ENCODE data around the gene CNP. TPM values are rescaled to one million over a fixed set of nuclear protein-coding genes. Genes with fewer than 3 reads are reported as not detected.
A peak's percentile ranks its signal among the peaks of the same experiment; 100 is the strongest.
"Not testable (repeated sequence)": the region's sequence is repeated elsewhere in the genome, so short reads cannot be mapped to it uniquely, and the experiment has no call there.

Gene CNP
- total RNA-seq, 1 experiment from 2014 or later = 79.9 TPM

- no peak for ATAC-seq
- Histone ChIP-seq H3K4me3 (ENCODE audit: low read depth in 2 of 2, low read length in 2 of 2) (no peak overlapping the region), H3K36me3 (ENCODE audit: control insufficient read depth, insufficient read depth, low read length) (peaks cover 8% of the 10 kb centered on the region; the same call in 1 of the 2 replicates), H3K4me1 (ENCODE audit: control insufficient read depth, insufficient read depth, low read length) (peaks cover 7% of the 10 kb centered on the region; the same call in 1 of the 2 replicates), H3K27ac (ENCODE audit: low read length) (no peak overlapping the region), H3K9me3 (ENCODE audit: control insufficient read depth, insufficient read depth, low read depth, low read length) (no peaks in the 10 kb centered on the region), H3K27me3 (ENCODE audit: control insufficient read depth, insufficient read depth, low read length) (no peaks in the 10 kb centered on the region)
- intact Hi-C loops (cut with micrococcal nuclease; ENCODE audit: unreplicated experiment) (no loop called here), in situ Hi-C loops (cut with HindIII; ENCODE audit: low pct_unique_long_range_greater_than_20kb, low sequenced_read_pairs) (no loop called here)
- DNase-seq (ENCODE audit: low read depth, low spot score) = no peak
- POLR2A ChIA-PET = interaction anchor here (0.5 kb wide), 1 partner anchor 16 kb away, joined by 8 read pairs; no protein-coding TSS in a partner anchor
- no TSS peak for BruUV-seq (replicated peaks)
- CTCF ChIA-PET = no interaction called here
- TF ChIP-seq, protein P1, sequence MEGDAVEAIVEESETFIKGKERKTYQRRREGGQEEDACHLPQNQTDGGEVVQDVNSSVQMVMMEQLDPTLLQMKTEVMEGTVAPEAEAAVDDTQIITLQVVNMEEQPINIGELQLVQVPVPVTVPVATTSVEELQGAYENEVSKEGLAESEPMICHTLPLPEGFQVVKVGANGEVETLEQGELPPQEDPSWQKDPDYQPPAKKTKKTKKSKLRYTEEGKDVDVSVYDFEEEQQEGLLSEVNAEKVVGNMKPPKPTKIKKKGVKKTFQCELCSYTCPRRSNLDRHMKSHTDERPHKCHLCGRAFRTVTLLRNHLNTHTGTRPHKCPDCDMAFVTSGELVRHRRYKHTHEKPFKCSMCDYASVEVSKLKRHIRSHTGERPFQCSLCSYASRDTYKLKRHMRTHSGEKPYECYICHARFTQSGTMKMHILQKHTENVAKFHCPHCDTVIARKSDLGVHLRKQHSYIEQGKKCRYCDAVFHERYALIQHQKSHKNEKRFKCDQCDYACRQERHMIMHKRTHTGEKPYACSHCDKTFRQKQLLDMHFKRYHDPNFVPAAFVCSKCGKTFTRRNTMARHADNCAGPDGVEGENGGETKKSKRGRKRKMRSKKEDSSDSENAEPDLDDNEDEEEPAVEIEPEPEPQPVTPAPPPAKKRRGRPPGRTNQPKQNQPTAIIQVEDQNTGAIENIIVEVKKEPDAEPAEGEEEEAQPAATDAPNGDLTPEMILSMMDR (IDR thresholded peaks at IDR 0.05) = no peak
- TF ChIP-seq SIN3A (IDR thresholded peaks at IDR 0.05; ENCODE audit: borderline replicate concordance, insufficient read depth, low read depth, low read length) (no peak), TCF7L2 (IDR thresholded peaks at IDR 0.05; ENCODE audit: low read depth, low read length) (no peak), POLR2AphosphoS5 (IDR thresholded peaks at IDR 0.05; ENCODE audit: low read depth, low read length) (no peak), REST (IDR thresholded peaks at IDR 0.05; ENCODE audit: insufficient read depth in 1 of 2, low read depth in 2 of 2, low read length in 1 of 2) (no peak)
These were observed 52.4 kb downstream of the CNP start for GRCh38 chr17:42018988-42019387.

DNA sequence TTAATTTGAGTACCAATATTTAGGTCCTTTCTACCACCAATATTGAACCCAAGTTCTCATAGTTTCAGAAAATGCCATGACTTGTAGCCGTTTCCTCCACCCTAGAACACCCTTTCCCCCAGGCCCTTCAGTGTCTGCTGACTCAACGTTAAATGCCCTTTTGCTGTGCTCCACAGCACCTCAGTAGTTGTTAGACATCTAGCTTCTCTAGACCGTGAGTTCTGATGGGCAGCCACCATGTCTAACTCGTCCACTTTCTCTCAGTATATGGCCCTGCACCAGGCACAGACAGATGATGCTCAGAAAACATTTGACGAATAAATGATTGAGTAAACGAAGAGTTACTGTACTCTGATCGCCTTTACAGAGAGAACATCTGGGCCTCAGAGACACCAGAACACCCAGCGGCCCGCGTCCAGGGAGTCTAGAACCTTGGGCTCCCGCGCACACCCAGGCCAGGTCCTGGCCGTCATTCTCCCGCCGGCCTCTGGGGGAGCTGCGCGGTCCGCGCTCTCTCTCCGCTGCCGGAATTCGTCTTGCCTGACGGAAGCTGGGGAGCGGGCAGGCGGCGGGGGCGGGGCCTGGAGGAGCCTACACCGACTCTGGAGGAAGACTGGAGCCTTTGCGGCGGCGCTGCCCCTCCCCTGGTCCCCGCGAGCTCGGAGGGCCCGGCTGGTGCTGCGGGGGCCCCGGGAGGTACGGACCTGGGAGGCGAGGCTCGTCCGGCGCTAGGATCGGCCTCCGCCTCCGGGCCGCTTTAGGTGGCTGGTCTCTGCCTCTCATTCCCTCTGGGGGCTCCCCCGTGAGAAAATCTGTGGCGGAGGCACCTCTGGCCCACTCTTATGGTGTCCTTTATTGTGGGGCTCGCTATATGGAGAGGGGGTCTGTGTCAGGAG lies 53.2 kb downstream of the CNP start, which contains the start of gene NKIRAS2:
Gene NKIRAS2, plus strand, starts transcription at position 582 of the 896 bp plus-strand sequence. CDS start 1,488 bp downstream, outside the sequence.
- intact Hi-C loops (cut with micrococcal nuclease; ENCODE audit: unreplicated experiment) (no loop called here), in situ Hi-C loops (cut with HindIII; ENCODE audit: low pct_unique_long_range_greater_than_20kb, low sequenced_read_pairs) (no loop called here)
- POLR2A ChIA-PET = interaction anchor here (0.6 kb wide), 1 partner anchor 60 kb away, joined by 5 read pairs; no protein-coding TSS in a partner anchor
- CTCF ChIA-PET = no interaction called here
- Histone ChIP-seq H3K9me3 (ENCODE audit: control insufficient read depth, insufficient read depth, low read depth, low read length) (no peaks in the 10 kb centered on the region), H3K4me3 (ENCODE audit: low read depth in 2 of 2, low read length in 2 of 2) (peak within 1 kb of the TSS; percentile 94 to 95), H3K27ac (ENCODE audit: low read length) (peak within 1 kb of the TSS; percentile 93), H3K27me3 (ENCODE audit: control insufficient read depth, insufficient read depth, low read length) (no peaks in the 10 kb centered on the region), H3K4me1 (ENCODE audit: control insufficient read depth, insufficient read depth, low read length) (peaks cover 12% of the 10 kb centered on the region; the same call in 1 of the 2 replicates), H3K36me3 (ENCODE audit: control insufficient read depth, insufficient read depth, low read length) (peaks cover 8% of the 10 kb centered on the region; the same call in 1 of the 2 replicates)
- TF ChIP-seq REST (IDR thresholded peaks at IDR 0.05; ENCODE audit: insufficient read depth in 1 of 2, low read depth in 2 of 2, low read length in 1 of 2) (no peak), POLR2AphosphoS5 (IDR thresholded peaks at IDR 0.05; ENCODE audit: low read depth, low read length) (peak; percentile 75), TCF7L2 (IDR thresholded peaks at IDR 0.05; ENCODE audit: low read depth, low read length) (no peak), SIN3A (IDR thresholded peaks at IDR 0.05; ENCODE audit: borderline replicate concordance, insufficient read depth, low read depth, low read length) (no peak; the same call in 1 of the 2 replicates)
- TF ChIP-seq, protein P1 (IDR thresholded peaks at IDR 0.05) = peak; percentile 84
- peak; percentile 85 for ATAC-seq
- no TSS peak for BruUV-seq (replicated peaks)
- DNase-seq (ENCODE audit: low read depth, low spot score) = peak; percentile 17

GRCh38 chr17:42020845-42021244 lies 54.2 kb downstream of the CNP start:
- H3K4me3 ChIP-seq (ENCODE audit: low read depth in 2 of 2, low read length in 2 of 2) = peak overlapping the region; percentile 94 to 95
- H3K9me3 ChIP-seq (ENCODE audit: control insufficient read depth, insufficient read depth, low read depth, low read length); POLR2A ChIA-PET; H3K27me3 ChIP-seq (ENCODE audit: control insufficient read depth, insufficient read depth, low read length); DNase-seq (ENCODE audit: low read depth, low spot score); intact Hi-C loops (cut with micrococcal nuclease; ENCODE audit: unreplicated experiment); H3K36me3 ChIP-seq (ENCODE audit: control insufficient read depth, insufficient read depth, low read length); CTCF ChIA-PET; in situ Hi-C loops (cut with HindIII; ENCODE audit: low pct_unique_long_range_greater_than_20kb, low sequenced_read_pairs); BruUV-seq (replicated peaks); ATAC-seq: not testable (repeated sequence)
- peaks cover 13% of the 10 kb centered on the region; the same call in 1 of the 2 replicates for H3K4me1 ChIP-seq (ENCODE audit: control insufficient read depth, insufficient read depth, low read length)
- H3K27ac ChIP-seq (ENCODE audit: low read length) = peak overlapping the region; percentile 93; the same call in 1 of the 2 replicates

All from Panc1 (cell line).